MM.1S (cell line): ENCODE results near the gene NKIRAS2.

Source experiments
- DNase-seq: peaks from one replicate; pipeline ENCODE4 v3.0.0-alpha.2; 2015
- H2AFZ ChIP-seq: fragments of 300-600 bp; sonication (generic); 2 replicates; pipeline ENCODE4 v1.6.0; 2016; ENCODE audit warnings: antibody characterized with exemption, low read length
- H3F3A ChIP-seq: fragments of 300-600 bp; sonication (generic); 2 replicates; pipeline ENCODE4 v1.6.1; 2016; ENCODE audit warnings: mild to moderate bottlenecking, antibody characterized with exemption, low read length, moderate library complexity, mixed read lengths; ENCODE audit not compliant: insufficient read depth
- H3K27ac ChIP-seq: fragments of 300-600 bp; sonication (generic); 2 replicates; pipeline ENCODE4 v1.5.1; 2016; ENCODE audit warnings: mild to moderate bottlenecking, low read length
- H3K27me3 ChIP-seq: fragments of 300-600 bp; sonication (generic); replicated peaks from 2 replicates; pipeline ENCODE4 v1.6.0; 2016; ENCODE audit warnings: low read length; ENCODE audit not compliant: insufficient read depth
- H3K36me3 ChIP-seq: fragments of 300-600 bp; sonication (generic); replicated peaks from 2 replicates; pipeline ENCODE4 v1.6.1; 2016; ENCODE audit warnings: mild to moderate bottlenecking, low read length, mixed read lengths; ENCODE audit not compliant: insufficient read depth
- H3K4me1 ChIP-seq: fragments of 300-600 bp; sonication (generic); 2 replicates; pipeline ENCODE4 v1.6.1; 2016; ENCODE audit warnings: low read length, mixed read lengths
- H3K4me2 ChIP-seq: fragments of 300-600 bp; sonication (generic); 2 replicates; pipeline ENCODE4 v1.6.0; 2016; ENCODE audit warnings: low read depth, low read length
- H3K4me3 ChIP-seq: fragments of 300-600 bp; sonication (generic); 2 replicates; pipeline ENCODE4 v1.5.1; 2016; ENCODE audit warnings: low read length, mixed read lengths
- H3K79me2 ChIP-seq: fragments of 300-600 bp; sonication (generic); 2 replicates; pipeline ENCODE4 v1.6.1; 2016; ENCODE audit warnings: mixed run types, low read length, mixed read lengths
- H3K9ac ChIP-seq: fragments of 300-600 bp; sonication (generic); 2 replicates; pipeline ENCODE4 v1.6.1; 2016; ENCODE audit warnings: low read length, mixed read lengths
- H3K9me2 ChIP-seq: fragments of 300-600 bp; sonication (generic); replicated peaks from 2 replicates; pipeline ENCODE4 v1.6.1; 2016; ENCODE audit warnings: mild to moderate bottlenecking, low read length, mixed read lengths; ENCODE audit not compliant: insufficient read depth
- H3K9me3 ChIP-seq: fragments of 300-600 bp; sonication (generic); replicated peaks from 2 replicates; pipeline ENCODE4 v1.6.1; 2016; ENCODE audit warnings: mild to moderate bottlenecking, low read length, mixed read lengths; ENCODE audit not compliant: insufficient read depth
- H4K20me1 ChIP-seq: fragments of 300-600 bp; sonication (generic); 2 replicates; pipeline ENCODE4 v1.6.1; 2016; ENCODE audit warnings: mild to moderate bottlenecking, low read length, moderate library complexity, mixed read lengths; ENCODE audit not compliant: insufficient read depth
- EZH2 ChIP-seq: fragments of 300-600 bp; sonication (generic); optimal IDR thresholded peaks from 2 replicates; pipeline ENCODE3; 2017; ENCODE audit warnings: low read depth, mild to moderate bottlenecking, antibody characterized with exemption, low read length, mixed read lengths
- EZH2phosphoT487 ChIP-seq: fragments of 300-600 bp; sonication (generic); IDR thresholded peaks from 2 replicates; pipeline ENCODE4 v1.6.1; 2018; ENCODE audit warnings: antibody characterized with exemption, low read length
- TF ChIP-seq, protein P1 (sequence below): fragments of 300-600 bp; sonication (generic); IDR thresholded peaks from 2 replicates; pipeline ENCODE4 v1.5.1; 2016; ENCODE audit warnings: antibody characterized with exemption, low read length, mixed read lengths

NKIRAS2 gene

DNA sequence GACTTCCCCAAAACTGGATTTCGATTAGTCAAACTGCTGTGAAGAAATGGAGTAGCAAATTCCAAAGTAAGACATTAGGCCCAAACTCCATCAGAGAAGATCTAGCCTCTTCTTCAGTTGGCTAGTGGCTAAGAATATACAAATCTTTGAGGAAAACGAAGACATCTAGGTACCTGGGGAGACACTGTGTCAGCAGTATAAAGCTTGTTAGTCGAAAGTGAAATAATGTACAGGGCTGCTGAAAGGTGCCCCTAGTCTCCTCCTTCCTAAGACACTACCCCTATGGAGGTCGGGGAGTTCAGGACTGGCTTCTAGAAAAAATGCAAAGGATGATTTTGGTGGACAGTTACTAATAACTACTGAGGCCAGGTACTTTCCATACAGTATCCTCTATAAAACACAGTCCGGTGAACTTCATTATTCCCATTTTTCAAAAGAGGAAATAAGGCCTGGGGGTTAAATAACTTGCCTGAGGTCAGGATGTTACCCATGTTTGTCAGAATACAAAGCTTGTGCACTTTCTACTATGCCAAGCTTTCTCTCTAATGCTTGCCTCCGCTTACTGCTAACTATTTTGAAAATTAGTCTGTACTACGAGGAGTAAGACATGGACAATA is 17.6 kb upstream of the NKIRAS2 start:
- peak; percentile 58 for DNase-seq
- Histone ChIP-seq H4K20me1 (peaks cover 9% of the 10 kb centered on the region; the same call in 1 of the 2 replicates), H2AFZ (no peak overlapping the region), H3K4me2 (peak overlapping the region; percentile 27; the same call in 1 of the 2 replicates), H3K36me3 (peaks cover 3% of the 10 kb centered on the region; the same call in 1 of the 2 replicates), H3K79me2 (peaks cover 84% of the 10 kb centered on the region), H3K27ac (peak overlapping the region; percentile 13; the same call in 1 of the 2 replicates), H3K9me3 (no peaks in the 10 kb centered on the region), H3K9ac (no peak overlapping the region), H3K9me2 (no peaks in the 10 kb centered on the region), H3K4me1 (peaks cover 40% of the 10 kb centered on the region), H3K4me3 (no peak overlapping the region), H3K27me3 (no peaks in the 10 kb centered on the region), H3F3A (peaks cover 13% of the 10 kb centered on the region)
- TF ChIP-seq EZH2 (no peak), EZH2phosphoT487 (no peak)
- TF ChIP-seq, protein P1, sequence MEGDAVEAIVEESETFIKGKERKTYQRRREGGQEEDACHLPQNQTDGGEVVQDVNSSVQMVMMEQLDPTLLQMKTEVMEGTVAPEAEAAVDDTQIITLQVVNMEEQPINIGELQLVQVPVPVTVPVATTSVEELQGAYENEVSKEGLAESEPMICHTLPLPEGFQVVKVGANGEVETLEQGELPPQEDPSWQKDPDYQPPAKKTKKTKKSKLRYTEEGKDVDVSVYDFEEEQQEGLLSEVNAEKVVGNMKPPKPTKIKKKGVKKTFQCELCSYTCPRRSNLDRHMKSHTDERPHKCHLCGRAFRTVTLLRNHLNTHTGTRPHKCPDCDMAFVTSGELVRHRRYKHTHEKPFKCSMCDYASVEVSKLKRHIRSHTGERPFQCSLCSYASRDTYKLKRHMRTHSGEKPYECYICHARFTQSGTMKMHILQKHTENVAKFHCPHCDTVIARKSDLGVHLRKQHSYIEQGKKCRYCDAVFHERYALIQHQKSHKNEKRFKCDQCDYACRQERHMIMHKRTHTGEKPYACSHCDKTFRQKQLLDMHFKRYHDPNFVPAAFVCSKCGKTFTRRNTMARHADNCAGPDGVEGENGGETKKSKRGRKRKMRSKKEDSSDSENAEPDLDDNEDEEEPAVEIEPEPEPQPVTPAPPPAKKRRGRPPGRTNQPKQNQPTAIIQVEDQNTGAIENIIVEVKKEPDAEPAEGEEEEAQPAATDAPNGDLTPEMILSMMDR = no peak

DNA sequence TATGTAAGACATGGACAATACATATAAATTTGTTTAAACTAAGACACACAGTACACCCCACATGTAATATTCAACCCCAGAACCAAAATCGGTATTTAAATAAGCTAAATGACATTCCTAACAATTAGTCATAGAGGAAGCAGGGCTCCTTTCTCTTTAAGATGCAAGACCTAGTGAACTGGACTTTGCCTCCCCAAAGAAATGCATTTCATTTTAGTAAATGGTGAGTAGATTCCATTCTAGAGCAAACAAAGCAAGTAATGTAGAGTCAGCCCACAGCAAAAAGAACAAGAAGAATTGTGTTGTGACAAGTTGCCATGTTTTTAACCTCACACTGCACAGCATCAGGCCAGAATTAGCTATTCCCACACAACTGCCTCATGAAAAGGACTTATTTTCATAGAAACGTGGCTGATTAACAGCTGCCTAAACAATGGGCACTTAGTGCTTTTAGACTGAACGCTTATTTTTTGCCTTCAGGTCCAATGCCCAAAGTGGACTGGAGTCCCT is 17.0 kb upstream of the NKIRAS2 start:
- Histone ChIP-seq H3K9me3 (no peaks in the 10 kb centered on the region), H3K79me2 (peaks cover 86% of the 10 kb centered on the region), H2AFZ (no peak overlapping the region), H4K20me1 (peaks cover 9% of the 10 kb centered on the region; the same call in 1 of the 2 replicates), H3K4me2 (peak overlapping the region; percentile 27; the same call in 1 of the 2 replicates), H3K4me3 (no peak overlapping the region), H3K27ac (peak overlapping the region; percentile 4; the same call in 1 of the 2 replicates), H3K36me3 (peaks cover 3% of the 10 kb centered on the region; the same call in 1 of the 2 replicates), H3K4me1 (peaks cover 34% of the 10 kb centered on the region), H3F3A (peaks cover 8% of the 10 kb centered on the region), H3K27me3 (no peaks in the 10 kb centered on the region), H3K9me2 (no peaks in the 10 kb centered on the region), H3K9ac (no peak overlapping the region)
- DNase-seq = no peak
- TF ChIP-seq, protein P1 = no peak
- TF ChIP-seq EZH2phosphoT487 = no peak
- TF ChIP-seq EZH2 = no peak

DNA sequence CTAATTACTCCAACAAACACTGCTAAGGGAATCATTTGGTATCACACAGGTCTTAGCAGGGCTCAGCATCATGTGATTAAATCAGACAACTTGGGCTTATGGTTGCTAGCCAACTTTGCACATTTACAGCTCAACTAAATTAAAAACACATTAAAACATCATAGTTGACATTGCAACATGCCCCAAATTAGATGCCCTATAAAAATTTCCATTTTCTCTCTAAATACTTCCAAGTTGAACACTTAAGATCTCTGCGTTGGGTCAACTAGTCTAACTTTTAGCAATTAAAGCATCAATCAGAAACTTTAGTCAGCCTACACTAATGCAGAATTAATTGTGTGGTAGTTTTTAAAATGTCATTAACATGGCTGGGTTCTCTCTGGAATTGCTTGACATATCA is 14.7 kb upstream of the NKIRAS2 start:
- TF ChIP-seq EZH2phosphoT487 = no peak
- TF ChIP-seq EZH2 = no peak
- TF ChIP-seq, protein P1 = no peak
- H3K9me2 ChIP-seq = no peaks in the 10 kb centered on the region

More for the DNA sequence above, 14.7 kb upstream of the NKIRAS2 start:
- Histone ChIP-seq H3K36me3 (0 out of 2 replicates have a peak, but pooled peaks cover 3% of the 10 kb centered on the region), H4K20me1 (peaks cover 9% of the 10 kb centered on the region; the same call in 1 of the 2 replicates), H2AFZ (no peak overlapping the region), H3K4me1 (peaks cover 25% of the 10 kb centered on the region), H3K9me3 (no peaks in the 10 kb centered on the region), H3K27ac (no peak overlapping the region), H3K27me3 (no peaks in the 10 kb centered on the region), H3K4me3 (no peak overlapping the region), H3K4me2 (no peak overlapping the region), H3K9ac (no peak overlapping the region), H3K79me2 (peaks cover 98% of the 10 kb centered on the region), H3F3A (peaks cover 4% of the 10 kb centered on the region; the same call in 1 of the 2 replicates)
- DNase-seq = no peak
